HG02938 (cell line): ENCODE measurements around the gene BLID.

ENCODE experiments used
- ATAC-seq: cut with Tn5 transposase; IDR thresholded peaks from one replicate; pipeline ENCODE4 v1.9.1; 2021; ENCODE audit warnings: mild to moderate bottlenecking, moderate library complexity; ENCODE audit not compliant: unreplicated experiment

Gene BLID

GRCh38 chr11:122140500-122140899 lies 24.5 kb upstream of the BLID start:
- no peak for ATAC-seq

GRCh38 chr11:122139595-122139866 lies 23.5 kb upstream of the BLID start:
- ATAC-seq, result no peak

- no peak for ATAC-seq
Measured at GRCh38 chr11:122138744-122139594, 23.0 kb upstream of the BLID start.

GRCh38 chr11:122137078-122137793 lies 21.2 kb upstream of the BLID start:
- no peak for ATAC-seq

GRCh38 chr11:122131126-122131525 lies 15.1 kb upstream of the BLID start:
- no peak for ATAC-seq

- ATAC-seq, result no peak
Measured at GRCh38 chr11:122128146-122128545, 12.1 kb upstream of the BLID start.

- ATAC-seq, result no peak
Measured at GRCh38 chr11:122127020-122127419, 11.0 kb upstream of the BLID start.

- no peak for ATAC-seq
Measured at GRCh38 chr11:122126024-122126688, 10.1 kb upstream of the BLID start.

GRCh38 chr11:122123263-122123929 lies 7.4 kb upstream of the BLID start:
- no peak for ATAC-seq

GRCh38 chr11:122122179-122122578 lies 6.2 kb upstream of the BLID start:
- ATAC-seq, result no peak

- no peak for ATAC-seq
Measured at GRCh38 chr11:122120096-122120495, 4.1 kb upstream of the BLID start.

GRCh38 chr11:122116591-122116990 lies 576 bp upstream of the BLID start:
- no peak for ATAC-seq

GRCh38 chr11:122114976-122115375 lies 1.0 kb downstream of the BLID start:
- ATAC-seq, result no peak

- ATAC-seq, result no peak
Measured at GRCh38 chr11:122113836-122114825, 1.9 kb downstream of the BLID start.

GRCh38 chr11:122112470-122113365 lies 3.3 kb downstream of the BLID start:
- no peak for ATAC-seq

- ATAC-seq, result no peak
Measured at GRCh38 chr11:122109932-122110331, 6.1 kb downstream of the BLID start.

GRCh38 chr11:122108828-122109227 lies 7.2 kb downstream of the BLID start:
- ATAC-seq, result no peak

GRCh38 chr11:122108192-122108799 lies 7.7 kb downstream of the BLID start:
- ATAC-seq, result no peak

- ATAC-seq, result no peak
Measured at GRCh38 chr11:122107566-122107965, 8.4 kb downstream of the BLID start.
